Panc1 (cell line): Measurements from ENCODE around the gene TRAPPC2L. TPM values are rescaled to one million over a fixed set of nuclear protein-coding genes. Genes with fewer than 3 reads are reported as not detected.

Source experiments
- ATAC-seq: fragments of 200-7000 bp; cut with Tn5 transposase; 2 replicates; pipeline ENCODE4 v1.9.1; 2020; ENCODE audit warnings: mild to moderate bottlenecking, moderate library complexity
- BruUV-seq: library from RNA; stranded (reverse); fragments of 400-500 nt; replicated peaks from 2 replicates; lab custom pipeline; 2021; lab: Mats Ljungman, UMichigan
- CTCF ChIA-PET: fragments of 300-600 bp; sonication (Branson Sonifier 250); formaldehyde crosslinking; loops from one replicate; lab custom pipeline; 2022; ENCODE audit warnings: antibody characterized with exemption; lab: Charles Lee
- POLR2A ChIA-PET: fragments of 300-600 bp; sonication (Branson Sonifier 250); formaldehyde crosslinking; loops from one replicate; lab custom pipeline; 2022; ENCODE audit warnings: antibody characterized with exemption; lab: Charles Lee
- DNase-seq: peaks from one replicate; pipeline ENCODE4 v3.0.0-alpha.2; 2010; ENCODE audit warnings: low read depth, low spot score
- H3K27ac ChIP-seq: 2 replicates; pipeline ENCODE4 v1.5.1; 2011; ENCODE audit warnings: mild to moderate bottlenecking, low read length, inconsistent platforms
- H3K27me3 ChIP-seq: fragments of 200-500 bp; sonication (Bioruptor generic); 2 replicates; pipeline ENCODE4 v1.6.0; 2014; ENCODE audit warnings: low read length, inconsistent platforms; ENCODE audit not compliant: control insufficient read depth, insufficient read depth
- H3K36me3 ChIP-seq: fragments of 200-500 bp; sonication (Bioruptor generic); 2 replicates; pipeline ENCODE4 v1.5.1; 2014; ENCODE audit warnings: inconsistent platforms, mild to moderate bottlenecking, low read length, moderate library complexity; ENCODE audit not compliant: control insufficient read depth, insufficient read depth
- H3K4me1 ChIP-seq: 2 replicates; pipeline ENCODE4 v1.5.1; 2011; ENCODE audit warnings: inconsistent platforms, mild to moderate bottlenecking, low read length, moderate library complexity; ENCODE audit not compliant: control insufficient read depth, insufficient read depth
- H3K4me3 ChIP-seq, 2 experiments: 2 replicates each; pipeline ENCODE4 v1.5.1; 2011 to 2012; ENCODE audit warnings: low read depth in 2 of 2, low read length in 2 of 2, mild to moderate bottlenecking in 2 of 2, inconsistent platforms in 1 of 2, moderate library complexity in 1 of 2
- H3K9me3 ChIP-seq: fragments of 200-500 bp; sonication (Bioruptor generic); 2 replicates; pipeline ENCODE4 v1.5.1; 2014; ENCODE audit warnings: low read depth, mild to moderate bottlenecking, inconsistent platforms, low read length, moderate library complexity; ENCODE audit not compliant: control insufficient read depth, insufficient read depth
- CTCF ChIP-seq: fragments of 450-650 bp; IDR thresholded peaks from 2 replicates; pipeline ENCODE4 v1.5.1; 2017; ENCODE audit warnings: mild to moderate bottlenecking
- POLR2AphosphoS5 ChIP-seq: IDR thresholded peaks from 2 replicates; pipeline ENCODE4 v1.6.1; 2012; ENCODE audit warnings: mild to moderate bottlenecking, low read depth, low read length, moderate library complexity
- REST ChIP-seq, 2 experiments: IDR thresholded peaks; 2 replicates each; pipeline ENCODE4 v1.6.1; 2011 to 2012; ENCODE audit warnings: low read depth in 2 of 2, control low read depth in 1 of 2, low read length in 1 of 2, mild to moderate bottlenecking in 1 of 2, moderate library complexity in 1 of 2; ENCODE audit not compliant: insufficient read depth in 1 of 2
- SIN3A ChIP-seq: IDR thresholded peaks from 2 replicates; pipeline ENCODE4 v1.6.1; 2012; ENCODE audit warnings: low read depth, mild to moderate bottlenecking, low read length, moderate library complexity, borderline replicate concordance; ENCODE audit not compliant: insufficient read depth
- TCF7L2 ChIP-seq: IDR thresholded peaks from 2 replicates; pipeline ENCODE4 v1.6.1; 2011; ENCODE audit warnings: mild to moderate bottlenecking, low read depth, low read length, inconsistent platforms
- in situ Hi-C: cut with HindIII; loops from 2 replicates; pipeline ENCODE4 v1.10.0; 2016; ENCODE audit warnings: low sequenced_read_pairs, low pct_unique_long_range_greater_than_20kb
- intact Hi-C: fragments of 100-400 bp; cut with micrococcal nuclease; formaldehyde crosslinking; loops from one replicate; pipeline ENCODE4 v1.10.0; 2022; ENCODE audit not compliant: unreplicated experiment
- total RNA-seq: library from RNA; stranded (reverse); gene quantifications from one replicate; pipeline ENCODE4 v1.2.1, GENCODE V29; 2021; ENCODE audit not compliant: unreplicated experiment

The TRAPPC2L gene
- total RNA-seq, 1 experiment from 2014 or later: 73.8 TPM

- H3K27me3 ChIP-seq: no peaks in the 10 kb centered on the region
- BruUV-seq: no TSS peak
- CTCF ChIA-PET: no interaction called here
- no peak for ATAC-seq
- no peaks in the 10 kb centered on the region for H3K36me3 ChIP-seq
- intact Hi-C loops: no loop called here
- in situ Hi-C loops: no loop called here
- POLR2A ChIA-PET: interaction anchor here (0.6 kb wide), 1 partner anchor 208 kb away, joined by 3 read pairs; no protein-coding TSS in a partner anchor
- TF ChIP-seq POLR2AphosphoS5 (no peak), TCF7L2 (no peak), CTCF (no peak), REST (IDR thresholded peaks at IDR 0.05; ENCODE audit: insufficient read depth in 1 of 2, low read depth in 2 of 2, low read length in 1 of 2) (no peak), SIN3A (no peak)
- DNase-seq: no peak
- no peaks in the 10 kb centered on the region for H3K9me3 ChIP-seq
- no peaks in the 10 kb centered on the region for H3K4me1 ChIP-seq
- no peak overlapping the region for H3K27ac ChIP-seq
- no peak overlapping the region for H3K4me3 ChIP-seq
Observed at GRCh38 chr16:88879788-88880055, 22.8 kb downstream of the TRAPPC2L start.

- in situ Hi-C loops: no loop called here
- TF ChIP-seq REST (IDR thresholded peaks at IDR 0.05; ENCODE audit: insufficient read depth in 1 of 2, low read depth in 2 of 2, low read length in 1 of 2) (no peak), SIN3A (no peak), POLR2AphosphoS5 (no peak), CTCF (no peak), TCF7L2 (no peak)
- BruUV-seq: no TSS peak
- Histone ChIP-seq H3K4me3 (no peak overlapping the region), H3K36me3 (no peaks in the 10 kb centered on the region), H3K27ac (no peak overlapping the region), H3K4me1 (no peaks in the 10 kb centered on the region), H3K27me3 (no peaks in the 10 kb centered on the region), H3K9me3 (no peaks in the 10 kb centered on the region)
- ATAC-seq (no peak), DNase-seq (no peak)
- intact Hi-C loops: no loop called here
- CTCF ChIA-PET: interaction anchor here (0.6 kb wide), 1 partner anchor 40 kb away, joined by 3 read pairs; no protein-coding TSS in a partner anchor
- POLR2A ChIA-PET: interaction anchor here (0.6 kb wide), 1 partner anchor 208 kb away, joined by 3 read pairs; no protein-coding TSS in a partner anchor
Observed at GRCh38 chr16:88880226-88881006, 23.5 kb downstream of the TRAPPC2L start.
